HepG2 (cell line): ENCODE data around the gene CPNE4. TPM values are rescaled to one million over a fixed set of nuclear protein-coding genes. Genes with fewer than 3 reads are reported as not detected.

ENCODE experiments used
- ATAC-seq: fragments of 200-7000 bp; cut with Tn5 transposase; 3 replicates; pipeline ENCODE4 v1.9.1; 2020; ENCODE audit warnings: mild to moderate bottlenecking, moderate library complexity
- BruUV-seq: library from RNA; stranded (reverse); fragments of 400-500 nt; replicated peaks from 2 replicates; lab custom pipeline; 2021; lab: Mats Ljungman, UMichigan
- CTCF ChIA-PET: fragments of 300-600 bp; formaldehyde crosslinking; extraction: SDS; loops from one replicate; lab custom pipeline; 2021; ENCODE audit warnings: low total read pairs, inconsistent platforms, low intra/inter-chr PET ratio; lab: Yijun Ruan, JAX
- POLR2A ChIA-PET: fragments of 350-600 bp; sonication (Branson Sonifier 250); formaldehyde crosslinking; loops from one replicate; lab custom pipeline; 2020; ENCODE audit warnings: antibody characterized with exemption, inconsistent platforms; lab: Yijun Ruan, JAX
- DNase-seq: peaks from one replicate; pipeline ENCODE4 v3.0.0-alpha.2; 2015; ENCODE audit warnings: low spot score
- FAIRE-seq: peaks from 3 replicates; lab custom pipeline; 2011; peaks lifted over from hg19 to GRCh38; lab: Jason Lieb, UNC
- H2AFZ ChIP-seq: one replicate; pipeline ENCODE4 v1.6.1; 2011; ENCODE audit warnings: low read length, inconsistent platforms
- H3K27ac ChIP-seq: fragments of 300-600 bp; 3 replicates; pipeline ENCODE4 v1.8.0; 2011; ENCODE audit warnings: mixed run types, mild to moderate bottlenecking, mixed read lengths, low read length, inconsistent platforms; ENCODE audit not compliant: insufficient read depth; ENCODE audit errors: extremely low read length
- H3K27me3 ChIP-seq, 2 experiments: fragments of 200-600 bp in 1 of 2; 2 replicates in 1 of 2; 3 replicates in 1 of 2; pipeline versions ENCODE4 v1.6.0 to v1.8.0; 2011; ENCODE audit warnings: low read length in 2 of 2, mild to moderate bottlenecking in 2 of 2, moderate library complexity in 2 of 2, inconsistent platforms in 1 of 2; ENCODE audit not compliant: insufficient read depth in 2 of 2, control insufficient read depth in 1 of 2
- H3K36me3 ChIP-seq, 2 experiments: fragments of 200-600 bp in 1 of 2; replicated peaks in 1 of 2; 2 replicates in 1 of 2; 3 replicates in 1 of 2; pipeline versions ENCODE4 v1.5.1 to v1.8.0; 2011; ENCODE audit warnings: low read length in 2 of 2, inconsistent platforms in 1 of 2; ENCODE audit not compliant: insufficient read depth in 2 of 2, control insufficient read depth in 1 of 2
- H3K4me1 ChIP-seq: 2 replicates; pipeline ENCODE4 v1.5.1; 2012; ENCODE audit warnings: low read length, inconsistent platforms; ENCODE audit not compliant: insufficient read depth
- H3K4me2 ChIP-seq: 2 replicates; pipeline ENCODE4 v1.6.0; 2011; ENCODE audit warnings: low read depth, low read length, inconsistent platforms
- H3K4me3 ChIP-seq, 3 experiments: fragments of 200-600 bp in 1 of 3; sonication (generic), shearing (Covaris generic) in 1 of 3; replicated peaks in 1 of 3; 2 replicates each; pipeline ENCODE4 v1.5.1; 2011 to 2016; ENCODE audit warnings: low read length in 3 of 3, inconsistent platforms in 2 of 3, low read depth in 2 of 3, mild to moderate bottlenecking in 2 of 3, control low read depth in 1 of 3, mixed read lengths in 1 of 3; ENCODE audit not compliant: insufficient read depth in 1 of 3
- H3K79me2 ChIP-seq: one replicate; pipeline ENCODE4 v1.6.1; 2011; ENCODE audit warnings: low read length, inconsistent platforms; ENCODE audit not compliant: insufficient read depth
- H3K9ac ChIP-seq: 2 replicates; pipeline ENCODE4 v1.6.0; 2011; ENCODE audit warnings: mild to moderate bottlenecking, low read depth, low read length, inconsistent platforms; ENCODE audit not compliant: insufficient read depth
- H3K9me3 ChIP-seq: 2 replicates; pipeline ENCODE4 v1.5.1; 2012; ENCODE audit warnings: mild to moderate bottlenecking, low read length
- H4K20me1 ChIP-seq: 2 replicates; pipeline ENCODE4 v1.6.0; 2011; ENCODE audit warnings: inconsistent platforms, mild to moderate bottlenecking, low read length, moderate library complexity; ENCODE audit not compliant: insufficient read depth
- ASH2L ChIP-seq: fragments of 300-600, 200-600 bp; sonication (generic); IDR thresholded peaks from 2 replicates; pipeline ENCODE4 v1.7.0; 2017; ENCODE audit warnings: low read depth, mild to moderate bottlenecking, moderate library complexity, mixed read lengths, low read length; ENCODE audit not compliant: insufficient read length
- EZH2 ChIP-seq: conservative IDR thresholded peaks from 2 replicates; pipeline ENCODE4 v1.6.1; 2012; ENCODE audit warnings: mild to moderate bottlenecking, low read depth, low read length, moderate library complexity
- GPN1 ChIP-seq: sonication (generic); formaldehyde crosslinking; IDR thresholded peaks from 2 replicates; pipeline ENCODE4 v1.5.1; 2020; ENCODE audit warnings: missing genetic modification reagents, borderline replicate concordance
- IRF2 ChIP-seq: IDR thresholded peaks from 2 replicates; pipeline ENCODE4 v1.6.1; 2018; ENCODE audit warnings: missing genetic modification reagents, missing compliant biosample characterization
- KLF13 ChIP-seq: sonication (generic); formaldehyde crosslinking; IDR thresholded peaks from 2 replicates; pipeline ENCODE4 v1.4.0; 2020; ENCODE audit warnings: mild to moderate bottlenecking, missing genetic modification reagents
- NFRKB ChIP-seq: fragments of 450-650 bp; IDR thresholded peaks from 2 replicates; pipeline ENCODE4 v1.6.1; 2017
- SIX4 ChIP-seq: sonication (generic); formaldehyde crosslinking; IDR thresholded peaks from 2 replicates; pipeline ENCODE4 v1.4.0; 2020; ENCODE audit warnings: missing genetic modification reagents
- SRSF9 ChIP-seq: fragments of 200-400 bp; formaldehyde crosslinking; IDR thresholded peaks from 2 replicates; pipeline ENCODE4 v1.6.1; 2018; ENCODE audit warnings: borderline replicate concordance, mild to moderate bottlenecking, low read depth, low read length; ENCODE audit not compliant: insufficient read depth, poor library complexity, severe bottlenecking
- ZNF121 ChIP-seq: sonication (generic); formaldehyde crosslinking; IDR thresholded peaks from 2 replicates; pipeline ENCODE4 v1.5.0; 2020; ENCODE audit warnings: mild to moderate bottlenecking, missing genetic modification reagents
- ZNF253 ChIP-seq: sonication (generic); formaldehyde crosslinking; IDR thresholded peaks from 2 replicates; pipeline ENCODE4 v1.8.0; 2022; ENCODE audit warnings: mild to moderate bottlenecking, missing genetic modification reagents, borderline replicate concordance
- ZNF530 ChIP-seq: sonication (generic); formaldehyde crosslinking; IDR thresholded peaks from 2 replicates; pipeline ENCODE4 v1.5.0; 2020; ENCODE audit warnings: low read depth, mild to moderate bottlenecking, missing genetic modification reagents
- ZNF543 ChIP-seq: sonication (generic); formaldehyde crosslinking; IDR thresholded peaks from 2 replicates; pipeline ENCODE4 v1.4.0; 2020; ENCODE audit warnings: mild to moderate bottlenecking, missing genetic modification reagents
- ZNF605 ChIP-seq: sonication (generic); formaldehyde crosslinking; IDR thresholded peaks from 2 replicates; pipeline ENCODE4 v1.8.0; 2022; ENCODE audit warnings: mild to moderate bottlenecking, missing genetic modification reagents
- ZNF713 ChIP-seq: sonication (generic); formaldehyde crosslinking; IDR thresholded peaks from 2 replicates; pipeline ENCODE4 v1.4.0; 2020; ENCODE audit warnings: mild to moderate bottlenecking, missing genetic modification reagents
- ZNF737 ChIP-seq: sonication (generic); formaldehyde crosslinking; IDR thresholded peaks from 2 replicates; pipeline ENCODE4 v1.5.0; 2020; ENCODE audit warnings: missing genetic modification reagents, mild to moderate bottlenecking, borderline replicate concordance
- ZNF782 ChIP-seq: sonication (generic); formaldehyde crosslinking; IDR thresholded peaks from 2 replicates; pipeline ENCODE4 v1.4.0; 2020; ENCODE audit warnings: missing genetic modification reagents, mild to moderate bottlenecking, borderline replicate concordance
- ZSCAN31 ChIP-seq: sonication (generic); formaldehyde crosslinking; IDR thresholded peaks from 2 replicates; pipeline ENCODE4 v1.5.0; 2020; ENCODE audit warnings: low read depth, mild to moderate bottlenecking, missing genetic modification reagents
- WGBS: methylation state at CpG from one replicate; pipeline ENCODE4 v1.1.6; 2017; ENCODE audit warnings: low lambda C conversion rate; 5-methylcytosine and 5-hydroxymethylcytosine counted together
- in situ Hi-C: cut with HindIII; loops from 2 replicates; pipeline ENCODE4 v1.10.0; 2017; ENCODE audit warnings: low pct_unique_long_range_greater_than_20kb; ENCODE audit not compliant: extremely low pct_ligation_motif_present
- intact Hi-C: fragments of 100-400 bp; cut with micrococcal nuclease; formaldehyde crosslinking; loops from one replicate; pipeline ENCODE4 v1.10.0; 2022; ENCODE audit not compliant: unreplicated experiment
- polyA plus RNA-seq, 8 experiments: library from polyadenylated mRNA; depleted of rRNA in 3 of 8; stranded (reverse) in 7 of 8; unstranded in 1 of 8; fragments of >200 nt; fragmentation: Illumina TruSeq in 4 of 8; extraction: Trizol in 4 of 8; gene quantifications; 2 replicates each; pipeline versions ENCODE4 v1.2.1 to v1.2.3, GENCODE V29; 2011 to 2016; ENCODE audit warnings: low read depth in 4 of 8, missing spikeins in 1 of 8, mixed read lengths in 1 of 8; ENCODE audit not compliant: insufficient read depth in 1 of 8
- total RNA-seq, 5 experiments: library from RNA; depleted of rRNA; stranded (reverse); fragments of >200 nt; fragmentation: Illumina TruSeq; extraction: Trizol; gene quantifications; 2 replicates each; pipeline ENCODE4 v1.2.3, GENCODE V29; 2016; ENCODE audit warnings: low read depth in 1 of 5
- TF ChIP-seq, protein P1 (sequence below): IDR thresholded peaks from 2 replicates; pipeline ENCODE4 v1.6.1; 2016

CPNE4 gene
- total and polyA plus RNA-seq, 2 of the 13 experiments (the other 11 are each of a cell fraction or from before 2014, with no cell fraction given): not detected

DNA sequence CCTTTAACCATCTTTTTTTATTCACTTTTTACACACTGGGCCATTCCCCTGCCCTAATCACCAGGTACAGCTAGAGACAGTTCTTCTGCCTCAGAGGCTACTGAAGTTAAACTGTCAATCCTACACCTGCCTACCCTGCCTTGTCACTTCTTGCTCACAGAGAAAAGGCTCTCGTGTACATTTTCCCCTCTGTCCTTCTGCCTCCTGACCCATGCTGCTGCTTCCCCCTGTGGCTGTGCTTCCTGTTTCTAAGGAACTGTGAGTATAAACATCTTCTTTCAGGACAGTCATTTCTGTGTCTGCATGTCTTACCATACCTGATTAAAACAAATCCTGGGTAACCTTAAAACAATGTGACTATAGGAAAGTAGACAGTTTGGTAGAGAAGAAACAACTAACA is 295.6 kb downstream of the CPNE4 start:
- in situ Hi-C loops: no loop called here
- no peak overlapping the region for H3K4me3 ChIP-seq
- intact Hi-C loops: no loop called here
- H3K4me2 ChIP-seq: no peak overlapping the region
- no peak for FAIRE-seq
- no peak for DNase-seq
- ChIA-PET POLR2A (no interaction called here), CTCF (no interaction called here)
- no peak for ATAC-seq
- no peaks in the 10 kb centered on the region for H3K4me1 ChIP-seq
- no TSS peak for BruUV-seq
- no peak overlapping the region for H3K27ac ChIP-seq
- H2AFZ ChIP-seq: no peak overlapping the region
- WGBS: 0% methylated on average over 1 of the region's 1 CpG
- no peaks in the 10 kb centered on the region for H3K79me2 ChIP-seq
- H3K27me3 ChIP-seq: no peaks in the 10 kb centered on the region; a peak in 1 of 5 replicates
- H3K9me3 ChIP-seq: no peaks in the 10 kb centered on the region
- no peak overlapping the region for H3K9ac ChIP-seq
- H3K36me3 ChIP-seq: no peaks in the 10 kb centered on the region
- TF ChIP-seq ZNF782 (CRISPR knock-in tag): no peak
- no peak for TF ChIP-seq ZNF713
- TF ChIP-seq ZSCAN31 (CRISPR knock-in tag): no peak
- TF ChIP-seq ZNF530: no peak
- no peak for TF ChIP-seq GPN1 (CRISPR knock-in tag)
- TF ChIP-seq ZNF121 (CRISPR knock-in tag): no peak
- TF ChIP-seq ZNF543 (CRISPR knock-in tag): no peak
- no peak for TF ChIP-seq ZNF605 (CRISPR knock-in tag)
- TF ChIP-seq, protein P1, sequence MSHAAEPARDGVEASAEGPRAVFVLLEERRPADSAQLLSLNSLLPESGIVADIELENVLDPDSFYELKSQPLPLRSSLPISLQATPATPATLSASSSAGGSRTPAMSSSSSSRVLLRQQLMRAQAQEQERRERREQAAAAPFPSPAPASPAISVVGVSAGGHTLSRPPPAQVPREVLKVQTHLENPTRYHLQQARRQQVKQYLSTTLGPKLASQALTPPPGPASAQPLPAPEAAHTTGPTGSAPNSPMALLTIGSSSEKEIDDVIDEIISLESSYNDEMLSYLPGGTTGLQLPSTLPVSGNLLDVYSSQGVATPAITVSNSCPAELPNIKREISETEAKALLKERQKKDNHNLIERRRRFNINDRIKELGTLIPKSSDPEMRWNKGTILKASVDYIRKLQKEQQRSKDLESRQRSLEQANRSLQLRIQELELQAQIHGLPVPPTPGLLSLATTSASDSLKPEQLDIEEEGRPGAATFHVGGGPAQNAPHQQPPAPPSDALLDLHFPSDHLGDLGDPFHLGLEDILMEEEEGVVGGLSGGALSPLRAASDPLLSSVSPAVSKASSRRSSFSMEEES: no peak
- no peak for TF ChIP-seq KLF13 (CRISPR knock-in tag)
- TF ChIP-seq IRF2 (CRISPR knock-in tag): no peak
- TF ChIP-seq ASH2L: no peak
- no peak for TF ChIP-seq NFRKB
- TF ChIP-seq EZH2: no peak
- no peak for TF ChIP-seq ZNF253 (CRISPR knock-in tag)
- no peak for TF ChIP-seq SRSF9
- TF ChIP-seq ZNF737: no peak
- TF ChIP-seq SIX4: no peak
- H4K20me1 ChIP-seq: no peaks in the 10 kb centered on the region
